Type B pancreatic cell (in vitro differentiated cells): ENCODE results near the gene IRS1. TPM values are rescaled to one million over a fixed set of nuclear protein-coding genes. Genes with fewer than 3 reads are reported as not detected.

Source experiments
- DNase-seq: peaks from one replicate; pipeline ENCODE4 v3.0.0; 2021; ENCODE audit warnings: mixed read lengths; ENCODE audit not compliant: unreplicated experiment; ENCODE audit errors: extremely low spot score
- H3K27ac Mint-ChIP-seq: 2 replicates; pipeline ENCODE4 v1.8.0; 2021; ENCODE audit warnings: mild to moderate bottlenecking, mixed read lengths
- H3K27me3 Mint-ChIP-seq: 2 replicates; pipeline ENCODE4 v1.8.0; 2021; ENCODE audit warnings: mixed read lengths
- H3K36me3 Mint-ChIP-seq: 2 replicates; pipeline ENCODE4 v1.8.0; 2021; ENCODE audit warnings: mixed read lengths
- H3K4me1 Mint-ChIP-seq: one replicate; pipeline ENCODE4 v1.8.0; 2021; ENCODE audit warnings: mixed read lengths; ENCODE audit not compliant: unreplicated experiment
- H3K4me3 Mint-ChIP-seq: 2 replicates; pipeline ENCODE4 v1.8.0; 2021; ENCODE audit warnings: mild to moderate bottlenecking, mixed read lengths
- H3K9me3 Mint-ChIP-seq: 2 replicates; pipeline ENCODE4 v1.8.0; 2021; ENCODE audit warnings: mixed read lengths
- CTCF ChIP-seq: fragments of 200-600 bp; sonication (generic); conservative IDR thresholded peaks from 2 replicates; pipeline ENCODE4 v1.5.0; 2021; ENCODE audit warnings: antibody characterized with exemption, mild to moderate bottlenecking
- total RNA-seq: library from RNA; stranded (reverse); gene quantifications from 2 replicates; pipeline ENCODE4 v1.2.1, GENCODE V29; 2021; ENCODE audit warnings: low replicate concordance

Gene IRS1
- total RNA-seq, 1 donor from 2014 or later, result 25.9 TPM

- Mint-ChIP-seq H3K4me3 (no peak overlapping the region), H3K27ac (no peak overlapping the region), H3K9me3 (no peaks in the 10 kb centered on the region), H3K4me1 (peaks cover 22% of the 10 kb centered on the region), H3K36me3 (peaks cover 25% of the 10 kb centered on the region), H3K27me3 (no peaks in the 10 kb centered on the region)
- DNase-seq, result no peak
- no peak for TF ChIP-seq CTCF
Observed at GRCh38 chr2:226733189-226733858, 66.3 kb downstream of the IRS1 start.

GRCh38 chr2:226732478-226733188 is 67.0 kb downstream of the IRS1 start:
- Mint-ChIP-seq H3K4me3 (no peak overlapping the region), H3K36me3 (peaks cover 23% of the 10 kb centered on the region)
- TF ChIP-seq CTCF, result no peak

GRCh38 chr2:226730481-226730880 is 69.1 kb downstream of the IRS1 start:
- no peak for TF ChIP-seq CTCF
- DNase-seq, result no peak

More at GRCh38 chr2:226732478-226733188, 67.0 kb downstream of the IRS1 start:
- Mint-ChIP-seq H3K27me3 (no peaks in the 10 kb centered on the region), H3K4me1 (peaks cover 25% of the 10 kb centered on the region), H3K27ac (no peak overlapping the region), H3K9me3 (no peaks in the 10 kb centered on the region)
- no peak for DNase-seq

GRCh38 chr2:226728996-226729395 is 70.6 kb downstream of the IRS1 start:
- no peaks in the 10 kb centered on the region for H3K9me3 Mint-ChIP-seq

More at GRCh38 chr2:226730481-226730880, 69.1 kb downstream of the IRS1 start:
- Mint-ChIP-seq H3K4me3 (no peak overlapping the region), H3K36me3 (peaks cover 10% of the 10 kb centered on the region), H3K27me3 (no peaks in the 10 kb centered on the region), H3K9me3 (no peaks in the 10 kb centered on the region), H3K27ac (no peak overlapping the region), H3K4me1 (peaks cover 39% of the 10 kb centered on the region)

GRCh38 chr2:226727251-226727650 is 72.4 kb downstream of the IRS1 start:
- no peak for TF ChIP-seq CTCF
- Mint-ChIP-seq H3K27me3 (no peaks in the 10 kb centered on the region), H3K27ac (no peak overlapping the region), H3K4me1 (peaks cover 31% of the 10 kb centered on the region), H3K4me3 (no peak overlapping the region), H3K36me3 (no peaks in the 10 kb centered on the region), H3K9me3 (no peaks in the 10 kb centered on the region)
- DNase-seq, result no peak

More at GRCh38 chr2:226728996-226729395, 70.6 kb downstream of the IRS1 start:
- no peak for DNase-seq
- Mint-ChIP-seq H3K27ac (no peak overlapping the region), H3K4me1 (peaks cover 37% of the 10 kb centered on the region), H3K4me3 (no peak overlapping the region), H3K27me3 (no peaks in the 10 kb centered on the region), H3K36me3 (peaks cover 6% of the 10 kb centered on the region)
- TF ChIP-seq CTCF, result no peak
